Brain microvascular endothelial cell (primary cell): Measurements from ENCODE around the gene BFSP1.

Source experiments
- DNase-seq: peaks from one replicate; pipeline ENCODE4 v3.0.0-alpha.2; 2020
- H3K27ac ChIP-seq: fragments of 250-450 bp; sonication (Bioruptor Pico); 2 replicates; pipeline ENCODE4 v1.5.1; 2020; ENCODE audit warnings: mild to moderate bottlenecking, moderate library complexity
- H3K27me3 ChIP-seq: fragments of 250-450 bp; sonication (Bioruptor Pico); replicated peaks from 2 replicates; pipeline ENCODE4 v1.5.1; 2020; ENCODE audit warnings: mild to moderate bottlenecking
- H3K36me3 ChIP-seq: fragments of 250-450 bp; sonication (Bioruptor Pico); replicated peaks from 2 replicates; pipeline ENCODE4 v1.5.1; 2020; ENCODE audit warnings: mild to moderate bottlenecking
- H3K4me3 ChIP-seq: 2 replicates; pipeline ENCODE4 v1.5.1; 2011; ENCODE audit warnings: low read depth, mild to moderate bottlenecking, control low read depth, low read length, moderate library complexity
- in situ Hi-C: cut with HindIII; loops from 2 replicates; pipeline ENCODE4 v1.10.0; 2017; ENCODE audit warnings: low sequenced_read_pairs, low pct_ligation_motif_present
- TF ChIP-seq, protein P1 (sequence below): IDR thresholded peaks from 2 replicates; pipeline ENCODE4 v1.5.1; 2011; ENCODE audit warnings: low read depth, mild to moderate bottlenecking, moderate library complexity, low read length, control low read depth, inconsistent platforms; ENCODE audit errors: missing control alignments

The BFSP1 gene

DNA sequence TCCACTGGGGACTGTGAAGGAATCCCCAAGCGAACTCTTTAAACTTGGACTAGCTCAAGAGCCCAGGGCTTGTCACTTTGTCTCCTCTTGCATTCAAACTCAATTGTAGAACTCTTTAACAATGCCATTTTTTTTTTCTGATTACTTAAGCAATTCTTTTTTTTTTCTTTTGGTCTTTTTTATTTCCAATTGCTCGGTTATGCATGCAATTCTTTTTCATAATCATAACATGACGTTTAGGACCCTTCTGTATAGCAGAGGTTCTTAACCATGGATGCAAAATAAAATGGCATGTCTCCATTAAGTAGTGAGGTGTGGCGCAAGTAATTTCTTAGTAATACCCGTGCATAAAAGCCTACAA, 466 bp upstream of the BFSP1 start:
- H3K27ac ChIP-seq: peak overlapping the region; percentile 42
- DNase-seq: no peak
- in situ Hi-C loops: no loop called here
- TF ChIP-seq, protein P1, sequence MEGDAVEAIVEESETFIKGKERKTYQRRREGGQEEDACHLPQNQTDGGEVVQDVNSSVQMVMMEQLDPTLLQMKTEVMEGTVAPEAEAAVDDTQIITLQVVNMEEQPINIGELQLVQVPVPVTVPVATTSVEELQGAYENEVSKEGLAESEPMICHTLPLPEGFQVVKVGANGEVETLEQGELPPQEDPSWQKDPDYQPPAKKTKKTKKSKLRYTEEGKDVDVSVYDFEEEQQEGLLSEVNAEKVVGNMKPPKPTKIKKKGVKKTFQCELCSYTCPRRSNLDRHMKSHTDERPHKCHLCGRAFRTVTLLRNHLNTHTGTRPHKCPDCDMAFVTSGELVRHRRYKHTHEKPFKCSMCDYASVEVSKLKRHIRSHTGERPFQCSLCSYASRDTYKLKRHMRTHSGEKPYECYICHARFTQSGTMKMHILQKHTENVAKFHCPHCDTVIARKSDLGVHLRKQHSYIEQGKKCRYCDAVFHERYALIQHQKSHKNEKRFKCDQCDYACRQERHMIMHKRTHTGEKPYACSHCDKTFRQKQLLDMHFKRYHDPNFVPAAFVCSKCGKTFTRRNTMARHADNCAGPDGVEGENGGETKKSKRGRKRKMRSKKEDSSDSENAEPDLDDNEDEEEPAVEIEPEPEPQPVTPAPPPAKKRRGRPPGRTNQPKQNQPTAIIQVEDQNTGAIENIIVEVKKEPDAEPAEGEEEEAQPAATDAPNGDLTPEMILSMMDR: no peak
- H3K4me3 ChIP-seq: peak overlapping the region; percentile 56
- H3K36me3 ChIP-seq: no peaks in the 10 kb centered on the region
- H3K27me3 ChIP-seq: no peaks in the 10 kb centered on the region

- H3K27ac ChIP-seq: no peak overlapping the region
- H3K36me3 ChIP-seq: no peaks in the 10 kb centered on the region
- no peak for DNase-seq
- in situ Hi-C loops: no loop called here
- no peak overlapping the region for H3K4me3 ChIP-seq
- TF ChIP-seq, protein P1: no peak
- H3K27me3 ChIP-seq: no peaks in the 10 kb centered on the region
Measured at GRCh38 chr20:17530153-17530552, 1.0 kb downstream of the BFSP1 start.

DNA sequence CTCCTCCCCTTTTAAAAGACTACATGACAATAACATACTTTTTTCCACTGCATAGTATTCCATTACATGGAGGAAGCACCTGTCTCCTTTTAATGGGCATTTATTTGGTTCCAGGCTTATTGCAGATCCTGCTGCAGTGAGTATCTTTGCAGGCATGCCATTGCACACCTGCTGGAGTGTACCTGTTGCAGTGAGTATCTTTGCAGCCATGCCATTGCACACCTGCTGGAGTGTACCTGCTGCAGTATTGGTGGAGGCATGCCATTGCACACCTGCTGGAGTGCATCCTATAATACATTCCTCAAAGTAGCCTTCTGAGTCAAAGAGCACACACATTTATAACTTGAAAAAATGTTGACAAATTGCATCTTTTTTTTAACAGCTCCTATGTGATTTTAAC, 1.6 kb downstream of the BFSP1 start:
- H3K27me3 ChIP-seq: no peaks in the 10 kb centered on the region
- H3K4me3 ChIP-seq: no peak overlapping the region
- TF ChIP-seq, protein P1: no peak
- in situ Hi-C loops: no loop called here
- no peaks in the 10 kb centered on the region for H3K36me3 ChIP-seq
- no peak overlapping the region for H3K27ac ChIP-seq
- DNase-seq: no peak

- peak; percentile 11 for DNase-seq
- in situ Hi-C loops: no loop called here
- TF ChIP-seq, protein P1: no peak
- Histone ChIP-seq H3K36me3 (no peaks in the 10 kb centered on the region), H3K27me3 (no peaks in the 10 kb centered on the region), H3K27ac (no peak overlapping the region), H3K4me3 (no peak overlapping the region)
Measured at GRCh38 chr20:17525650-17526049, 5.5 kb downstream of the BFSP1 start.

DNA sequence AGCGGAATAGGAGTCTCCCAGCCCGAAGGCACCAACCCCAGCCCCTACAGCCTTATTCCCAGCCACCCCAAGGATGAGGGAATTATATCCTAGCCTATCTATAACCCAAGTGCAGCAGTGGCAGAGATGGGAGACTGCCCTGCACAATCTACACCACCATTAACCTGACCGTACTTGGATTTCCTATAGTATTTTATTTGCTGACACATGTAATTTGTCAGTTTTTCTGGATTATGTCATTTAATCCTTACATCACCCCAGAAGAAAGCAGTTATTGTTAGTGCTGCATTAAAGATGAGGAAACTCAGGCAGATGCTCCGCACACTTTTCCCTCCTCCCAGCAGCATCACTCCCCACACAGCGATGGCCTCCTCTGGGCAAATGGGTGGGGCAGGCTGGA, 6.0 kb downstream of the BFSP1 start:
- no peak for DNase-seq
- no peaks in the 10 kb centered on the region for H3K36me3 ChIP-seq
- TF ChIP-seq, protein P1: no peak
- H3K27ac ChIP-seq: no peak overlapping the region
- in situ Hi-C loops: no loop called here
- no peaks in the 10 kb centered on the region for H3K27me3 ChIP-seq
- H3K4me3 ChIP-seq: no peak overlapping the region

DNA sequence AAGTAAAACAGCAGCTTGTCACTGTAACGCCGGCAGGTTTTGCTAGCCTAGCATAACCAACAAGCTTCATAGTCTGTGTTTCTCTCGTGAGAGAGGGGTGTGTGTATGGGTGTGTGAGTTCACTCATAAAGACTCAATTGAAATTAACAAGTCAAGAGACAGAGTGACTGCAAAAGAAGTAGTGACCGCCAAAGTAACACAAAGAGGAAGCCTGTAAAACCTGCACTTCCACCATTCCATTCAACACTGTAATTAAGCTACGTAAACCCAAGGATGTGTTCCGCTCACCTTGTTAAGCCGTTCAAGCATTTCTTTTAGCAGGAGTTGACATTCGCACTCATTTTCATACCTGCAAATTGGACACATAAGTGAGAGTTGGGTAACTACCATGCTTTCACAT, 6.6 kb downstream of the BFSP1 start:
- in situ Hi-C loops: no loop called here
- no peaks in the 10 kb centered on the region for H3K27me3 ChIP-seq
- H3K36me3 ChIP-seq: no peaks in the 10 kb centered on the region
- no peak overlapping the region for H3K4me3 ChIP-seq
- no peak for DNase-seq
- TF ChIP-seq, protein P1: no peak
- H3K27ac ChIP-seq: no peak overlapping the region
